PC-9 (cell line): ENCODE results near the gene VENTX.

Experiments
- CTCF ChIP-seq: fragments of 200-600 bp; sonication (generic); conservative IDR thresholded peaks from 2 replicates; pipeline ENCODE4 v1.6.1; 2017; ENCODE audit warnings: mixed run types, antibody characterized with exemption, mild to moderate bottlenecking, moderate library complexity
- EZH2 ChIP-seq: fragments of 200-600 bp; sonication (generic); IDR thresholded peaks from 2 replicates; pipeline ENCODE4 v1.8.0; 2017; ENCODE audit warnings: antibody characterized with exemption, low read depth

- TF ChIP-seq CTCF: no peak
- TF ChIP-seq EZH2: no peak
Measured at GRCh38 chr10:133203652-133204195, 33.9 kb upstream of the VENTX start.
